Measurements from ENCODE around the gene PKP1.

PKP1 gene

GRCh38 chr1:201329801-201330200 lies 46.5 kb downstream of the PKP1 start:
- Histone ChIP-seq H3K9me3 (ENCODE audit: control insufficient read depth, insufficient read depth, low read depth, low read length) (no peaks in the 10 kb centered on the region), H3K36me3 (ENCODE audit: control insufficient read depth, insufficient read depth, low read length) (no peaks in the 10 kb centered on the region), H3K27me3 (ENCODE audit: control insufficient read depth, insufficient read depth, low read length) (peaks cover 4% of the 10 kb centered on the region; the same call in 1 of the 2 replicates), H3K4me1 (ENCODE audit: control insufficient read depth, insufficient read depth, low read length) (no peaks in the 10 kb centered on the region), H3K9ac (ENCODE audit: low read length) (no peak overlapping the region), H3K4me3 (ENCODE audit: low read depth, low read length) (no peak overlapping the region), H3K27ac (ENCODE audit: low read depth, low read length) (no peak overlapping the region)

- no peaks in the 10 kb centered on the region for H3K36me3 ChIP-seq (ENCODE audit: control insufficient read depth, insufficient read depth, low read length)
- H3K9ac ChIP-seq (ENCODE audit: low read length), result no peak overlapping the region
- no peaks in the 10 kb centered on the region for H3K4me1 ChIP-seq (ENCODE audit: control insufficient read depth, insufficient read depth, low read length)
- no peak overlapping the region for H3K27ac ChIP-seq (ENCODE audit: low read depth, low read length)
- H3K4me3 ChIP-seq (ENCODE audit: low read depth, low read length), result no peak overlapping the region
- H3K27me3 ChIP-seq (ENCODE audit: control insufficient read depth, insufficient read depth, low read length), result peaks cover 4% of the 10 kb centered on the region; the same call in 1 of the 2 replicates
- no peaks in the 10 kb centered on the region for H3K9me3 ChIP-seq (ENCODE audit: control insufficient read depth, insufficient read depth, low read depth, low read length)
These were observed 47.2 kb downstream of the PKP1 start for GRCh38 chr1:201330541-201330940.

- Histone ChIP-seq H3K36me3 (ENCODE audit: control insufficient read depth, insufficient read depth, low read length) (no peaks in the 10 kb centered on the region), H3K9me3 (ENCODE audit: control insufficient read depth, insufficient read depth, low read depth, low read length) (no peaks in the 10 kb centered on the region), H3K9ac (ENCODE audit: low read length) (no peak overlapping the region), H3K4me1 (ENCODE audit: control insufficient read depth, insufficient read depth, low read length) (no peaks in the 10 kb centered on the region), H3K27ac (ENCODE audit: low read depth, low read length) (no peak overlapping the region), H3K27me3 (ENCODE audit: control insufficient read depth, insufficient read depth, low read length) (peaks cover 4% of the 10 kb centered on the region; the same call in 1 of the 2 replicates), H3K4me3 (ENCODE audit: low read depth, low read length) (no peak overlapping the region)
These were observed 47.9 kb downstream of the PKP1 start for GRCh38 chr1:201331166-201331565.

- H3K9ac ChIP-seq (ENCODE audit: low read length), result no peak overlapping the region
- H3K4me3 ChIP-seq (ENCODE audit: low read depth, low read length), result no peak overlapping the region
- no peak overlapping the region for H3K27ac ChIP-seq (ENCODE audit: low read depth, low read length)
- H3K4me1 ChIP-seq (ENCODE audit: control insufficient read depth, insufficient read depth, low read length), result no peaks in the 10 kb centered on the region
- no peaks in the 10 kb centered on the region for H3K36me3 ChIP-seq (ENCODE audit: control insufficient read depth, insufficient read depth, low read length)
- peaks cover 4% of the 10 kb centered on the region; the same call in 1 of the 2 replicates for H3K27me3 ChIP-seq (ENCODE audit: control insufficient read depth, insufficient read depth, low read length)
- no peaks in the 10 kb centered on the region for H3K9me3 ChIP-seq (ENCODE audit: control insufficient read depth, insufficient read depth, low read depth, low read length)
These were observed 48.7 kb downstream of the PKP1 start for GRCh38 chr1:201332021-201332420.

GRCh38 chr1:201332616-201333335 lies 49.5 kb downstream of the PKP1 start:
- no peaks in the 10 kb centered on the region for H3K4me1 ChIP-seq (ENCODE audit: control insufficient read depth, insufficient read depth, low read length)

GRCh38 chr1:201334325-201335173 lies 51.2 kb downstream of the PKP1 start:
- H3K4me3 ChIP-seq (ENCODE audit: low read depth, low read length), result no peak overlapping the region
- H3K4me1 ChIP-seq (ENCODE audit: control insufficient read depth, insufficient read depth, low read length), result no peaks in the 10 kb centered on the region
- H3K27ac ChIP-seq (ENCODE audit: low read depth, low read length), result no peak overlapping the region
- no peaks in the 10 kb centered on the region for H3K36me3 ChIP-seq (ENCODE audit: control insufficient read depth, insufficient read depth, low read length)
- no peak overlapping the region for H3K9ac ChIP-seq (ENCODE audit: low read length)
- H3K9me3 ChIP-seq (ENCODE audit: control insufficient read depth, insufficient read depth, low read depth, low read length), result no peaks in the 10 kb centered on the region
- no peaks in the 10 kb centered on the region for H3K27me3 ChIP-seq (ENCODE audit: control insufficient read depth, insufficient read depth, low read length)

More at GRCh38 chr1:201332616-201333335, 49.5 kb downstream of the PKP1 start:
- Histone ChIP-seq H3K27ac (ENCODE audit: low read depth, low read length) (no peak overlapping the region), H3K9ac (ENCODE audit: low read length) (no peak overlapping the region), H3K4me3 (ENCODE audit: low read depth, low read length) (no peak overlapping the region), H3K27me3 (ENCODE audit: control insufficient read depth, insufficient read depth, low read length) (no peaks in the 10 kb centered on the region; the same call in 1 of the 2 replicates), H3K9me3 (ENCODE audit: control insufficient read depth, insufficient read depth, low read depth, low read length) (no peaks in the 10 kb centered on the region), H3K36me3 (ENCODE audit: control insufficient read depth, insufficient read depth, low read length) (no peaks in the 10 kb centered on the region)

- no peaks in the 10 kb centered on the region for H3K4me1 ChIP-seq (ENCODE audit: control insufficient read depth, insufficient read depth, low read length)
- H3K27ac ChIP-seq (ENCODE audit: low read depth, low read length), result no peak overlapping the region
- H3K27me3 ChIP-seq (ENCODE audit: control insufficient read depth, insufficient read depth, low read length), result no peaks in the 10 kb centered on the region
These were observed 52.0 kb downstream of the PKP1 start for GRCh38 chr1:201335174-201335870.

GRCh38 chr1:201335901-201336300 lies 52.6 kb downstream of the PKP1 start:
- Histone ChIP-seq H3K4me1 (ENCODE audit: control insufficient read depth, insufficient read depth, low read length) (no peaks in the 10 kb centered on the region), H3K36me3 (ENCODE audit: control insufficient read depth, insufficient read depth, low read length) (no peaks in the 10 kb centered on the region), H3K9ac (ENCODE audit: low read length) (no peak overlapping the region), H3K27me3 (ENCODE audit: control insufficient read depth, insufficient read depth, low read length) (no peaks in the 10 kb centered on the region), H3K4me3 (ENCODE audit: low read depth, low read length) (no peak overlapping the region), H3K27ac (ENCODE audit: low read depth, low read length) (no peak overlapping the region), H3K9me3 (ENCODE audit: control insufficient read depth, insufficient read depth, low read depth, low read length) (0 out of 2 replicates have a peak, but pooled peaks cover 2% of the 10 kb centered on the region)

More at GRCh38 chr1:201335174-201335870, 52.0 kb downstream of the PKP1 start:
- no peaks in the 10 kb centered on the region for H3K9me3 ChIP-seq (ENCODE audit: control insufficient read depth, insufficient read depth, low read depth, low read length)
- no peak overlapping the region for H3K4me3 ChIP-seq (ENCODE audit: low read depth, low read length)
- no peak overlapping the region for H3K9ac ChIP-seq (ENCODE audit: low read length)
- no peaks in the 10 kb centered on the region for H3K36me3 ChIP-seq (ENCODE audit: control insufficient read depth, insufficient read depth, low read length)

GRCh38 chr1:201336711-201337450 lies 53.6 kb downstream of the PKP1 start:
- H3K9me3 ChIP-seq (ENCODE audit: control insufficient read depth, insufficient read depth, low read depth, low read length), result peaks cover 10% of the 10 kb centered on the region
- no peaks in the 10 kb centered on the region for H3K4me1 ChIP-seq (ENCODE audit: control insufficient read depth, insufficient read depth, low read length)
- no peaks in the 10 kb centered on the region for H3K36me3 ChIP-seq (ENCODE audit: control insufficient read depth, insufficient read depth, low read length)
- H3K4me3 ChIP-seq (ENCODE audit: low read depth, low read length), result no peak overlapping the region
- H3K27me3 ChIP-seq (ENCODE audit: control insufficient read depth, insufficient read depth, low read length), result no peaks in the 10 kb centered on the region
- no peak overlapping the region for H3K9ac ChIP-seq (ENCODE audit: low read length)
- H3K27ac ChIP-seq (ENCODE audit: low read depth, low read length), result no peak overlapping the region

- Histone ChIP-seq H3K27ac (ENCODE audit: low read depth, low read length) (no peak overlapping the region), H3K4me1 (ENCODE audit: control insufficient read depth, insufficient read depth, low read length) (peaks cover 7% of the 10 kb centered on the region; the same call in 1 of the 2 replicates)
These were observed 58.1 kb downstream of the PKP1 start for GRCh38 chr1:201341377-201341776.

More at GRCh38 chr1:201341377-201341776, 58.1 kb downstream of the PKP1 start:
- Histone ChIP-seq H3K4me3 (ENCODE audit: low read depth, low read length) (no peak overlapping the region), H3K36me3 (ENCODE audit: control insufficient read depth, insufficient read depth, low read length) (no peaks in the 10 kb centered on the region), H3K9ac (ENCODE audit: low read length) (no peak overlapping the region), H3K27me3 (ENCODE audit: control insufficient read depth, insufficient read depth, low read length) (no peaks in the 10 kb centered on the region; the same call in 1 of the 2 replicates), H3K9me3 (ENCODE audit: control insufficient read depth, insufficient read depth, low read depth, low read length) (peaks cover 15% of the 10 kb centered on the region)
